GM13977 (cell line): Measurements from ENCODE around the gene ZNF621.

ENCODE experiments used
- DNase-seq: peaks from one replicate; pipeline ENCODE4 v3.0.0; 2012; ENCODE audit warnings: low spot score
- CTCF ChIP-seq: IDR thresholded peaks from 2 replicates; pipeline ENCODE4 v1.5.1; 2012; ENCODE audit warnings: mild to moderate bottlenecking, control low read depth; ENCODE audit not compliant: insufficient read depth; ENCODE audit errors: extremely low read depth, missing control alignments
- in situ Hi-C: fragments of 300-500 bp; cut with MboI; formaldehyde crosslinking; loops from one replicate; pipeline ENCODE4 v1.12.0; 2022; ENCODE audit warnings: low sequenced_read_pairs, low pct_unique_long_range_greater_than_20kb, mixed read lengths, inconsistent platforms; ENCODE audit not compliant: unreplicated experiment

Gene ZNF621

GRCh38 chr3:40582401-40583027, 57.8 kb downstream of the ZNF621 start:
- in situ Hi-C loops = loop anchor here (10.0 to 25.0 kb wide), 3 partner anchors 245 to 1292 kb away; no protein-coding TSS in a partner anchor
- no peak for TF ChIP-seq CTCF
- no peak for DNase-seq

GRCh38 chr3:40583691-40584090, 58.9 kb downstream of the ZNF621 start:
- in situ Hi-C loops = loop anchor here (10.0 to 25.0 kb wide), 3 partner anchors 246 to 1291 kb away; no protein-coding TSS in a partner anchor
- no peak for DNase-seq
- no peak for TF ChIP-seq CTCF

- DNase-seq = peak; percentile 66
- in situ Hi-C loops = loop anchor here (10.0 to 25.0 kb wide), 3 partner anchors 247 to 1290 kb away; no protein-coding TSS in a partner anchor
Observed at GRCh38 chr3:40584625-40585189, 59.9 kb downstream of the ZNF621 start.

DNA sequence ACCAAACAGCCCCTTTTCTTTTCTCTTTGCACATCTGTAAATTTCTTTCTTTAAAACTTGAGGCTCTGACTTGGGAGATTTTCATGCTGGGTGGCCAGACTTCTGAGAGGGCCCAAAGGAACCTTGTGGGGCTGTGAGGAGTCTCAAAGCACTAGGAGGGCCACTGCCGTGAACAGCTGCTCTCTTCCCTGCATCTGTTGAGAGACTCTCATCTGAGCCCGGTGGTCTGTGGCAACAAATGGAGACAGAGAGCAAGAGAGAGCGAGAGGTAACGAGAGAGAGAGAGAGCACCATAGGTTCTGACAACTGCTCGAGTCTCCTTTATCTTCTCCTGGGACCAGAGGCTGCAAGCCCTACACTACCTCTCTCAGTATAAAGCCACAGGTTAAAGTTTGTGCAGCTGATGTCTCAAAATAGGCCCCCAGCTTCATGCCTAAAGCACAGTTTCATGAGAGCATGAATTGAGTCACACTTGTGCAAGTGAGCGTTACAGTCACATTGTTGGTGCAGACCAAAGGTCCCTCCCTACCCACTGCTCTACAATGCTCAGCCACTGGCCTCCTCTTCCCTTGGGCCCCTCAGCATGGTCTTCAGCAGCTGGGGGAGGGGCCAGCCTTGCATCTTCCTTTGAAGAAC, 60.7 kb downstream of the ZNF621 start:
- in situ Hi-C loops = loop anchor here (10.0 to 25.0 kb wide), 3 partner anchors 248 to 1289 kb away; no protein-coding TSS in a partner anchor
- DNase-seq = peak; percentile 18

More at GRCh38 chr3:40584625-40585189, 59.9 kb downstream of the ZNF621 start:
- TF ChIP-seq CTCF = peak; percentile 98

DNA sequence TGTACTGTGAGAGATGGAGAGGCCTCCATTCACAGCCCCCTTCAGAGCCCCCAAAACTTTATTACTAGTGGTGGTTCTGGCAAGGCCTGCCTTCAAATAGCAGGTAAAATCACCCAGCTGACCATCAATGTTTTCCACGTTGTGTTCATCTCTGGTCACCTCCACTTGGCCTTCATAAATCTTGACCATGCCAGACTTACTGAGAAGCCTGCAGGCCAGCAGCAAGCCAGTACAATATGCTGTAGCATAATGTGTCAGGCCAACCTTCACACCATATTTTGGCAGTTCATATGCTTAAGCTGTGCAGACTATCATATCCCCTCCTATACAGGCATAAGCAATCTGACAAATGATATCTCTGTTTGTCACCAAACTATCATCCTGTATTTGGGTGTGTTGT, 62.1 kb downstream of the ZNF621 start:
- in situ Hi-C loops = loop anchor here (10.0 to 25.0 kb wide), 3 partner anchors 250 to 1288 kb away; no protein-coding TSS in a partner anchor
- no peak for TF ChIP-seq CTCF
- DNase-seq = no peak

More for the DNA sequence above, 60.7 kb downstream of the ZNF621 start:
- TF ChIP-seq CTCF = no peak

DNA sequence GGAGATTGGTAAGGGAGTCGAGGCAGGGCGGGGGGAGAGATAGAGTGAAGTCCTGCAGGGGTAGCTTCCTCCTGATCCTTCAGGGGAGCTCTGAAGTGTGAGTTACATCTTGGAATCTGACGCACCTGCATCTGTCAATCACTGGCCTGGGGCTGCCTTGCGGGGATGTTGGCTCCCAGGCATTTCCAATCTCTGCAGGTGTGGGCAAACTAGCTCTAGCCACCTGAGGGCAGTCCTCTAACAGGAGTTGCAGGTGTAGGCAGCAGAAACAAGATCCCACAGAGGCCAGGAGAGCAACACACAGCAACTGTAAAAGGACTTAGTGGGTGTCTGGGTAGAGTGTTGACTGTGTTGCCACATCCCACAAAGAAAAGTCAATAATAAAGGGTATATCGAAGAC, 63.6 kb downstream of the ZNF621 start:
- TF ChIP-seq CTCF = peak; percentile 23
- no peak for DNase-seq
- in situ Hi-C loops = loop anchor here (10.0 to 25.0 kb wide), 3 partner anchors 251 to 1286 kb away; no protein-coding TSS in a partner anchor
